ENCODE data around the gene DNM3. TPM values are rescaled to one million over a fixed set of nuclear protein-coding genes. Genes with fewer than 3 reads are reported as not detected.

The DNM3 gene
- polyA plus RNA-seq, 3 donors from 2014 or later, result 0.52 to 1.2 (median 0.99) TPM

DNA sequence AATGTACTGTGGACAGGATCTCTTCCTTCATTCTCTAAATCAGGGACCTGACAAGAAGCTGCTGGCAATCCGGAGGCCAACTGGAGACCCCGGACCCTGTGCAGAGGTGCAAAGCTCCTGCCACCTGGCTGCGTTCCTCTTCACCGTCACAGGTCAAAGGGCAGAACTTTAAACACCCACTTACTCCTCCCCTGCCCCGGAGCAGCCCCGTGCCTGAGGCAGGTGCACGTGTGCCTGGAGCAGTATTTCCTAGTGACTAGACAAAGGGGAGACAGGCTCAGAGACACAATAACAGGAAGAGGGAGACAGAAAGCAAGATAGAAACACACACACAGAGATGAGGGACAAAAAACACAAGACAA lies 609.2 kb downstream of the DNM3 start:
- Mint-ChIP-seq H3K36me3 (no peaks in the 10 kb centered on the region), H3K4me3 (no peak overlapping the region), H3K4me1 (peaks cover 0 to 8% of the 10 kb centered on the region in 2 donors), H3K9me3 (no peaks in the 10 kb centered on the region), H3K27ac (no peak overlapping the region), H3K27me3 (ENCODE audit: low read depth in 3 of 3) (peaks cover 0 to 4% (median 0%) of the 10 kb centered on the region in 3 donors)
- DNase-seq, result no peak

DNA sequence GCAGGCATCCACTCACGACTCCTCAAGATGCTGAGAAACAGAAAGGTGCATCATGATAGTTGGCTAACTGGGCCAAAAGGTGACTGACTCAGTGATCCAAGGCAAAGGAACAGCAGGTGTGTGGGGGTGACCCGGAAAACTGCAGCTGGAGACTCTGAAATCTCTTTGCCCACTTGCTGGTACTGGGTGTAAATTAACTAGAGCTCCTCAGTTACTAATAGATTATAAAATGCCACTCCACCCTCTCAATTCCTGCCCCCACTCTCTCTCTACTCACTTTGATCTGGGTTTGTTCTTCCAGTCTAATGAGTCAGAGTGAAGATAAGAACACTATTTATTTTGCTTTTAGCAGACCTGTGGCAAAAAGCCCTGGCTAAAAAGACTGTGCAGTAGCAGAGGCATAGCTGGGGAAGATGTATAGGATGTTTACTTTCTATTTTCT lies 609.7 kb downstream of the DNM3 start:
- Mint-ChIP-seq H3K27ac (no peak overlapping the region), H3K4me3 (no peak overlapping the region), H3K4me1 (peaks cover 0 to 8% of the 10 kb centered on the region in 2 donors), H3K36me3 (no peaks in the 10 kb centered on the region), H3K9me3 (no peaks in the 10 kb centered on the region), H3K27me3 (ENCODE audit: low read depth in 3 of 3) (peaks cover 0 to 4% (median 0%) of the 10 kb centered on the region in 3 donors)
- DNase-seq, result no peak

DNA sequence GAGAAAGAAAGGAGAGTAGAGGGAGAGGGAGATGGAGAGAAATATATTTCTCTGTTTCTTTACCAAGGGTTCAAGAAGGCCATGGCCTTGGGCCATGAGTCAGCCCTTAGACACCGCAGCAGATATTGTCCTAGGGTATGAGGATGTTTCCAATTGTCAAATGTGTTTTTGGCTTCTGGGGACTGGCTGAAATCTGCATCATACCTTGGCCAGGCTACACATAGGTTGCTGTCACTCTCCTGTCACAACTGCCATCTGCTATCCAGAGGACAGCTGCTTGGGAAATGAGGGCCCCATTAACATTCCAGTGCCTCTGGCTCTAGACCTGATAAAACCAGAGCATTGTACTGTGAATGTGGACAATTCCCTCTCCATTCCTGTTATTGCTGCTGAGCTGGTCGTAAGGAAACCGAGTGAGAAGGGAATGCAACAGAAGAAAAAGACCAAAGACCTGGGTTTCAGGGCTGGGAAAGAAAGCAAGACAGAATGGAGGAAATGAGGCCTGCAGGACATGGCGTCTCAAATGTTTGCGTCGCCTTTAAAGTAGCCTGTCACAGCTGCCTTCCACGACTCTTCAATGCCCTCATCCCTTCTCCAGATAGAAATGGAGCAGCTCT lies 611.3 kb downstream of the DNM3 start:
- peaks cover 0 to 4% (median 1%) of the 10 kb centered on the region in 3 donors for H3K27me3 Mint-ChIP-seq (ENCODE audit: low read depth in 3 of 3)
- no peaks in the 10 kb centered on the region for H3K9me3 Mint-ChIP-seq
- DNase-seq, result no peak

DNA sequence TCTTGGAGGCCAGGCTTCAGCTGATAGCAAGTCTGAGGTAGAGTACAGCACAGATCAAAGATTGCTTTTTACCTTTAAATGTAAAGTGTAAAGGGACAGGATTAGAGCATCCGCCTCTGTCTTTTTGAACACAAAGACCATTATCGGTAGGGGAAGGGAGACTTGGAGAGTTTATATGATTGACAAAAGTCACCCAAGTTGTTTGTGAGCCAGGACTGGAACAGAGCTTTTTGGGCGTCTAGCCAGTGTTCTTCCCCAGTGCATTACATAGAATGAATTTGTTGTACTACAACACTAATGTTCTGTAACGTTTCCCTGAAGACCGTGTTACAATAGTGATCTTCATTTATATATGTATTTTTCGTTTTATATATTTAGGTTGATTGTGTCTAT lies 611.9 kb downstream of the DNM3 start:
- Mint-ChIP-seq H3K9me3 (no peaks in the 10 kb centered on the region), H3K27me3 (ENCODE audit: low read depth in 3 of 3) (peaks cover 0 to 3% (median 1%) of the 10 kb centered on the region in 3 donors), H3K36me3 (no peaks in the 10 kb centered on the region), H3K27ac (no peak overlapping the region), H3K4me1 (peaks cover 0 to 8% of the 10 kb centered on the region in 2 donors), H3K4me3 (no peak overlapping the region)
- no peak for DNase-seq

More for the DNA sequence above, 611.3 kb downstream of the DNM3 start:
- Mint-ChIP-seq H3K36me3 (no peaks in the 10 kb centered on the region), H3K27ac (no peak overlapping the region), H3K4me1 (peaks cover 0 to 8% of the 10 kb centered on the region in 2 donors), H3K4me3 (no peak overlapping the region)

DNA sequence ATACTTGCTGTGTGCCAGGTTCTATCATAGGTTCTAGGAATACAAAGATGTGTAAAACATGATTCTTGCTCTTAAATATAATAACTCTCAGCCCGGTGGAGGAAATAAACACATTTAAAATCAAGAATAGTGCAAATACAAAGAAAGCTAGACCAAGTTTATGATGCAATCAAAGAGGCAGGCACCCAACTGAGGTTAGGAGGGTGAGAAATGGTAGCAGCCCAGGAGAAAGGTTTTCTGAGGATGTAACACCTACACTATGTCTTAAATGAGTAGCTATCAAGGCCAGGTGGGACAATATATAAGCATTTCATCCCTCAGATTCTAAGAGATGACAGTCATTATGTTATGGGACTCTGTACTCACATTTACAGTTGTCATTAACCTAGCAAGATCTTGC lies 612.3 kb downstream of the DNM3 start:
- Mint-ChIP-seq H3K4me3 (no peak overlapping the region), H3K27ac (no peak overlapping the region), H3K27me3 (ENCODE audit: low read depth in 3 of 3) (peaks cover 0 to 3% (median 1%) of the 10 kb centered on the region in 3 donors), H3K36me3 (no peaks in the 10 kb centered on the region), H3K9me3 (no peaks in the 10 kb centered on the region), H3K4me1 (peaks cover 0 to 8% of the 10 kb centered on the region in 2 donors)
- no peak for DNase-seq

DNA sequence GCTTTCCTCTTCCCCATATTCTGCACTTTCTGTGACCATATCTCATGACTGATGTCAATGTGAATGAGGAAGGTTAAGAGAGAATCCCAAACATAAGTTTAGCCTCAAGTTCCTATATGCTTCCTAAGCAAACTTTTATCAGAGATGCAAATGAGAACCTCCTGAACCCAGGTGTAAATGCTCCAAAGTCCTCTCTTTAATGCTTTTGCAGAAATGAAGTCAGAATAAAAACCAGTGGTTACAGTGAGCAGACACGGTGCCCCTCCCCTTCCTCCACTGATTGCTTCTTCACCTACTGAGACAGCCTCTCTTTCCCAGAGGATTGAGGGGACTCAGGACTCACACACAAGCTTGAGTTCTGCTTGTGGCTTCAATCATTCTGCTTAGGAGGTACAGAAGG lies 614.2 kb downstream of the DNM3 start:
- Mint-ChIP-seq H3K36me3 (no peaks in the 10 kb centered on the region), H3K27ac (no peak overlapping the region), H3K4me1 (no peaks in the 10 kb centered on the region), H3K27me3 (ENCODE audit: low read depth in 3 of 3) (peaks cover 0 to 3% (median 1%) of the 10 kb centered on the region in 3 donors), H3K4me3 (no peak overlapping the region), H3K9me3 (no peaks in the 10 kb centered on the region)
- DNase-seq, result no peak

DNA sequence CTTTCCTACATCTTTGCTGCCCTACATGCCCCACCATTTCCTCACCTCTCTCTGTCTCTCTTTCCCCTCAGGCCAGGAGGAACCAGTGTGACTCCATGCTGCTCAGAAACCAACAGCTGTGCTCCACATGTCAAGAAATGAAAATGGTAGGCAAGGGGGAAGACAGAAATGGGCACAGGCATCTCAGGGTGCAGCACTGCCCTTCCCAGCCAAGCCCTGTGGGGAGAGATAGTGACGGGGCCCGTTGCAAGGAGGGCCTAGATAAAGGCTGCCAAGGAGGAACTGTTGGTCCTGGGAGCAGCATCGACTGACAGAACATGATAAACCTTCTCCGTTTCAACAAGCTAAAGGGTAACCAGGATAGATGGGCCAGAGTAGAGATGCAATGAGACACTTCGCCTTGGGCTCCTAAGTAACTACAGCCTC lies 615.1 kb downstream of the DNM3 start:
- no peak overlapping the region for H3K27ac Mint-ChIP-seq
- H3K36me3 Mint-ChIP-seq, result no peaks in the 10 kb centered on the region
- no peak for DNase-seq

DNA sequence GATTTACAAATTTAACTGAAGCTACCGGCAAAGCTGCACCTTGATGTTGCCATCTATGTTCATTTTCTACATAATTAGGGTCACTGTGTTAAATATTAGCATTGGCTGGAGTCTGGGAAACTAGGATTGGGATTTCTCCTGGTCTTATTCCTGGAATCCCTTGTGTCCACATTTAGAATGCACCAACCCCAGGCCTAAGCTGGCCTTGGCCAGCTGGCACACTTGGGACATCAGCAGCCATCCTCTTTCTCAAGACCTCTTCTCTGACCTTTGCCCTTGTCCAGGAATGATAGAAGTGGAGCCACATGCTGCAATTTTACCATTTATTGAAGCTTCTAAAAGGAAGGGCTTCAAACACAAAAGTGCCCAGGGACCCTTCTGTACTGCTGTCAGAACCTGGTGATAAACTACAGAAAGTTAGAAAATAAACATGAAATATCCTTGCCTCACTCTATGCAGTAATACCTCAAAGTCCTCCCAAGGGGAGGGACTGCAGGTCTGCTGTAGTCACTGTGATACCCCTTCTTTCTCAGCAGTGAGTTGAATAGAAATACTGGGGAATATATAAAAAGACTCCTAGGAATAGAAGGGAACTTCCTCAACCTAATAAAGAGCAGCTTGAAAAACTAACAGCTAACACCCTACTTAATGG lies 616.3 kb downstream of the DNM3 start:
- H3K27me3 Mint-ChIP-seq (ENCODE audit: low read depth in 3 of 3), result peaks cover 0 to 1% (median under 1%) of the 10 kb centered on the region in 3 donors
- no peaks in the 10 kb centered on the region for H3K9me3 Mint-ChIP-seq
- H3K4me1 Mint-ChIP-seq, result no peaks in the 10 kb centered on the region
- DNase-seq, result no peak
- no peaks in the 10 kb centered on the region for H3K36me3 Mint-ChIP-seq
- no peak overlapping the region for H3K27ac Mint-ChIP-seq
- no peak overlapping the region for H3K4me3 Mint-ChIP-seq

More for the DNA sequence above, 615.1 kb downstream of the DNM3 start:
- H3K27me3 Mint-ChIP-seq (ENCODE audit: low read depth in 3 of 3), result peaks cover 0 to 3% (median 1%) of the 10 kb centered on the region in 3 donors
- no peaks in the 10 kb centered on the region for H3K9me3 Mint-ChIP-seq
- H3K4me3 Mint-ChIP-seq, result no peak overlapping the region
- H3K4me1 Mint-ChIP-seq, result no peaks in the 10 kb centered on the region

DNA sequence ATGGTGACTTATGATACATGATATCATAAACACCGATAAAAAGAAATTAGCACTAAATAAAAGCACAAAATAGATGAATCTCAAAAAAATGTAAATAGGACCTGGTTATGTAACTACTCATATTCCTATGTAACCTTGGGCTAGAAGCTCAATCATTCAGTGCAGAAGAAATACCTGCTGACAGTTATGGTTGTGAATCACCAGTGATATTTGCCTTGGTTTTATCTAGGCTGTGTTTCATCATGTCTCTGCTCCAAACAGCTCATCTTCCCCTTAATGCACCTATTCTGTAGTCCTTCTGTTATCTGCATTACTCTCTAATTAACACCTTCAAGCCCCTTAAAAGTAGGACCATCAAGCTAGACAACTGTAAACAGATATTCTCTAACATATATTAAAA lies 618.9 kb downstream of the DNM3 start:
- H3K4me3 Mint-ChIP-seq, result no peak overlapping the region
- no peak for DNase-seq
- peaks cover 0 to 4% (median 1%) of the 10 kb centered on the region in 3 donors for H3K27me3 Mint-ChIP-seq (ENCODE audit: low read depth in 3 of 3)
- H3K9me3 Mint-ChIP-seq, result no peaks in the 10 kb centered on the region
- no peaks in the 10 kb centered on the region for H3K36me3 Mint-ChIP-seq
- no peak overlapping the region for H3K27ac Mint-ChIP-seq
- H3K4me1 Mint-ChIP-seq, result no peaks in the 10 kb centered on the region

DNA sequence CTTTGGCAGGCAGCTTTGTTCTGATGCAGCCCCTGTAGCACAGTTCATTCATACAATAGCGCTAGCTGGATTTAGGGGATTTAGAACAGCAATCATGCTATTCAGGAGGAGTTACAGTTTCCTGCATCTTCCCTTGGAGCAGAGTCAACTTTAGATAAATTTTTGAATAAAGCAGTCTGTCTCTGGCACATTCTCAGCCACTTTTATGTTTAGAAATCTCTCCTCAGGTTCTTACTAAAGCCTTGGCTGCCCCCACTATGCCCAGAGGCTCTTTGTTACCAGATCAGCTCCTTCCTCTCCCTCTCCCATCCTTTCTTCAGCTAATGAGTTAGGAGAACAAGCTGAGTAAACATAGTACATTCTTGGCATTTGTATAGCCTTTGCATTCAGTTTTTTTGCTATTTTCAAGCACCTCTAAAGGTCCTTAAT lies 619.6 kb downstream of the DNM3 start:
- Mint-ChIP-seq H3K27me3 (ENCODE audit: low read depth in 3 of 3) (peaks cover 0 to 4% (median 1%) of the 10 kb centered on the region in 3 donors), H3K9me3 (no peaks in the 10 kb centered on the region)

More for the DNA sequence above, 619.6 kb downstream of the DNM3 start:
- H3K4me1 Mint-ChIP-seq, result no peaks in the 10 kb centered on the region
- no peak overlapping the region for H3K27ac Mint-ChIP-seq
- no peak for DNase-seq
- H3K36me3 Mint-ChIP-seq, result no peaks in the 10 kb centered on the region
- no peak overlapping the region for H3K4me3 Mint-ChIP-seq

Other genes with a start within 250 kb of the DNM3 start
- not detected for gene MYOCOS, start 219.3 kb upstream of the DNM3 start, polyA plus RNA-seq
- not detected for gene MYOC, start 188.8 kb upstream of the DNM3 start, polyA plus RNA-seq
- gene VAMP4, start 99.4 kb upstream of the DNM3 start, polyA plus RNA-seq, result 10 to 100 TPM; 21.7 to 31.1 (median 24.0) TPM
- 10 to 100 TPM; 15.1 to 42.9 (median 19.9) TPM for gene METTL13, start 59.8 kb upstream of the DNM3 start, polyA plus RNA-seq

Data from immature natural killer cell (primary cell).